Measurements from ENCODE around the gene HIF1AN. TPM values are rescaled to one million over a fixed set of nuclear protein-coding genes. Genes with fewer than 3 reads are reported as not detected.

Gene HIF1AN
- total RNA-seq, 1 experiment from 2014 or later = 58.7 TPM

- Mint-ChIP-seq H3K4me1 (peaks cover 18 to 19% of the 10 kb centered on the region in 2 experiments), H3K27ac (peak overlapping the region in 1 of 3 experiments; percentile 33; a peak in 1 of 7 replicates), H3K9me3 (peaks cover 0 to 3% of the 10 kb centered on the region in 2 experiments; a peak in 2 of 5 replicates), H3K4me3 (no peak overlapping the region), H3K36me3 (ENCODE audit: insufficient read depth in 1 of 3, low read depth in 3 of 3) (peaks cover 8 to 39% (median 19%) of the 10 kb centered on the region in 3 experiments), H3K27me3 (ENCODE audit: low read depth) (peaks cover 95% of the 10 kb centered on the region)
- Histone ChIP-seq H2BK20ac (ENCODE audit: low read depth, low read length, poor library complexity, severe bottlenecking) (no peak overlapping the region), H3K9me3 (ENCODE audit: control insufficient read depth, low read depth, low read length) (no peaks in the 10 kb centered on the region), H4K8ac (replicated peaks; ENCODE audit: insufficient read length, low read depth, low read length) (no peak overlapping the region), H3K4me1 (ENCODE audit: insufficient read depth, low read length) (peaks cover 4% of the 10 kb centered on the region; the same call in 1 of the 2 replicates), H3K23ac (ENCODE audit: insufficient read length, low read depth, low read length) (no peak overlapping the region), H2BK12ac (ENCODE audit: insufficient read length, low read depth, low read length) (no peak overlapping the region), H2AK5ac (ENCODE audit: insufficient read length, low read length) (no peak overlapping the region), H3K4me2 (ENCODE audit: insufficient read depth, insufficient read length, low read length) (no peak overlapping the region), H2BK5ac (ENCODE audit: insufficient read length, low read length) (no peak overlapping the region), H3K18ac (ENCODE audit: insufficient read length, low read depth, low read length) (no peak overlapping the region), H3K23me2 (ENCODE audit: insufficient read length, low read depth, low read length, poor library complexity, severe bottlenecking) (no peaks in the 10 kb centered on the region), H3K9ac (ENCODE audit: extremely low read depth, insufficient read length, low read length) (no peak overlapping the region), H3K79me2 (ENCODE audit: insufficient read depth, low read length) (no peaks in the 10 kb centered on the region), H3T11ph (ENCODE audit: low read length) (no peak overlapping the region), H4K91ac (ENCODE audit: insufficient read length, low read depth, low read length) (no peak overlapping the region), H3K79me1 (ENCODE audit: insufficient read depth, low read depth, low read length, poor library complexity, severe bottlenecking) (no peaks in the 10 kb centered on the region), H4K5ac (ENCODE audit: insufficient read length, low read depth, low read length) (no peak overlapping the region), H3K27ac (ENCODE audit: insufficient read length, low read depth, low read length) (no peak overlapping the region), H4K20me1 (ENCODE audit: control insufficient read depth, insufficient read depth, insufficient read length) (no peaks in the 10 kb centered on the region), H2BK15ac (ENCODE audit: low read depth, low read length) (no peak overlapping the region), H2BK120ac (ENCODE audit: low read depth, low read length, poor library complexity, severe bottlenecking) (no peak overlapping the region), H3K27me3 (ENCODE audit: insufficient read depth, low read length) (peaks cover 34% of the 10 kb centered on the region), H2AFZ (ENCODE audit: low read length) (no peak overlapping the region), H3K56ac (ENCODE audit: insufficient read length, low read depth, low read length) (no peak overlapping the region), H3K14ac (ENCODE audit: insufficient read depth, low read length) (no peak overlapping the region), H3K4ac (ENCODE audit: low read depth, low read length) (no peak overlapping the region)
- DNase-seq = no peak
- TF ChIP-seq CTCF (conservative IDR thresholded peaks at IDR 0.05) = no peak
- no CpG with 5 or more reads among the region's 2 CpGs for WGBS (ENCODE audit: extremely low coverage, insufficient read length, low lambda C conversion rate)
Measured at GRCh38 chr10:100490531-100490930, 45.2 kb upstream of the HIF1AN start.

Data from H9 (cell line).